PC-9 (cell line): ENCODE data around the gene TMEM200C. TPM values are rescaled to one million over a fixed set of nuclear protein-coding genes. Genes with fewer than 3 reads are reported as not detected.

Experiments
- BruUV-seq: library from RNA; stranded (reverse); fragments of 400-500 nt; replicated peaks from 2 replicates; lab custom pipeline; 2021; lab: Mats Ljungman, UMichigan
- CTCF ChIA-PET: fragments of 300-600 bp; sonication (Branson Sonifier 250); formaldehyde crosslinking; loops from one replicate; lab custom pipeline; 2022; ENCODE audit warnings: antibody characterized with exemption; lab: Charles Lee
- POLR2A ChIA-PET: fragments of 300-600 bp; sonication (Branson Sonifier 250); formaldehyde crosslinking; loops from one replicate; lab custom pipeline; 2022; ENCODE audit warnings: antibody characterized with exemption; ENCODE audit not compliant: unreplicated experiment; lab: Charles Lee
- DNase-seq, 2 experiments: peaks; one replicate each; pipeline versions ENCODE4 v3.0.0 to v3.0.0-alpha.2; 2015 to 2022; ENCODE audit warnings: mixed read lengths in 1 of 2
- H2AFZ ChIP-seq: fragments of 200-600 bp; sonication (generic); 2 replicates; pipeline ENCODE4 v1.8.1; 2017; ENCODE audit warnings: antibody characterized with exemption
- H3F3A ChIP-seq: fragments of 200-600 bp; sonication (generic); 2 replicates; pipeline ENCODE4 v1.8.1; 2017; ENCODE audit warnings: antibody characterized with exemption, mild to moderate bottlenecking, low read depth; ENCODE audit not compliant: insufficient read depth
- H3K27ac ChIP-seq: fragments of 200-600 bp; sonication (generic); 2 replicates; pipeline ENCODE4 v1.6.1; 2016; ENCODE audit warnings: mixed run types
- H3K27me3 ChIP-seq: fragments of 200-600 bp; sonication (generic); 2 replicates; pipeline ENCODE4 v1.6.1; 2016; ENCODE audit warnings: low read depth, mixed run types; ENCODE audit not compliant: insufficient read depth
- H3K36me3 ChIP-seq: fragments of 200-600 bp; sonication (generic); 2 replicates; pipeline ENCODE4 v1.6.1; 2016; ENCODE audit warnings: low read depth, mixed run types
- H3K4me1 ChIP-seq: fragments of 200-600 bp; sonication (generic); replicated peaks from 2 replicates; pipeline ENCODE4 v1.6.1; 2016; ENCODE audit warnings: mixed run types; ENCODE audit not compliant: insufficient read depth
- H3K4me2 ChIP-seq: fragments of 200-600 bp; sonication (generic); 2 replicates; pipeline ENCODE4 v1.6.1; 2017; ENCODE audit warnings: mixed run types
- H3K4me3 ChIP-seq: fragments of 200-600 bp; sonication (generic); 2 replicates; pipeline ENCODE4 v1.6.1; 2016; ENCODE audit warnings: mixed run types
- H3K79me2 ChIP-seq: fragments of 200-600 bp; sonication (generic); 2 replicates; pipeline ENCODE4 v1.6.1; 2017; ENCODE audit warnings: low read depth, mixed run types
- H3K9me2 ChIP-seq: fragments of 200-600 bp; sonication (generic); 2 replicates; pipeline ENCODE4 v1.8.1; 2017; ENCODE audit warnings: mild to moderate bottlenecking; ENCODE audit not compliant: insufficient read depth
- H3K9me3 ChIP-seq: fragments of 200-600 bp; sonication (generic); 2 replicates; pipeline ENCODE4 v1.8.1; 2016; ENCODE audit warnings: low read depth; ENCODE audit not compliant: insufficient read depth
- H4K20me1 ChIP-seq: fragments of 200-600 bp; sonication (generic); 2 replicates; pipeline ENCODE4 v1.8.1; 2017; ENCODE audit not compliant: insufficient read depth
- CTCF ChIP-seq: fragments of 200-600 bp; sonication (generic); conservative IDR thresholded peaks from 2 replicates; pipeline ENCODE4 v1.6.1; 2017; ENCODE audit warnings: mixed run types, antibody characterized with exemption, mild to moderate bottlenecking, moderate library complexity
- EZH2 ChIP-seq: fragments of 200-600 bp; sonication (generic); IDR thresholded peaks from 2 replicates; pipeline ENCODE4 v1.8.0; 2017; ENCODE audit warnings: antibody characterized with exemption, low read depth
- intact Hi-C: fragments of 100-400 bp; cut with micrococcal nuclease; formaldehyde crosslinking; loops from one replicate; pipeline ENCODE4 v1.10.0; 2022; ENCODE audit not compliant: unreplicated experiment
- microRNA-seq: library from miRNA; unstranded; fragments of <30 nt; microRNA quantifications from one replicate; pipeline ENCODE4 v1.2.0, GENCODE V29; 2021; ENCODE audit warnings: borderline number of aligned reads, borderline replicate concordance
- total RNA-seq: library from RNA; stranded (reverse); gene quantifications from 2 replicates; pipeline ENCODE4 v1.2.3, GENCODE V29; 2021

TMEM200C gene
- total RNA-seq, 1 experiment from 2014 or later, result not detected

- H2AFZ ChIP-seq, result no peak overlapping the region
- no peaks in the 10 kb centered on the region for H4K20me1 ChIP-seq
- H3K27ac ChIP-seq, result no peak overlapping the region
- no peaks in the 10 kb centered on the region for H3F3A ChIP-seq
- no peaks in the 10 kb centered on the region for H3K4me1 ChIP-seq
- no TSS peak for BruUV-seq
- H3K36me3 ChIP-seq, result no peaks in the 10 kb centered on the region
- H3K4me3 ChIP-seq, result no peak overlapping the region
- intact Hi-C loops, result no loop called here
- TF ChIP-seq EZH2, result no peak
- H3K27me3 ChIP-seq, result peaks cover 23% of the 10 kb centered on the region
- no peaks in the 10 kb centered on the region for H3K9me3 ChIP-seq
- ChIA-PET CTCF (no interaction called here), POLR2A (no interaction called here)
- H3K79me2 ChIP-seq, result no peaks in the 10 kb centered on the region
- no peaks in the 10 kb centered on the region for H3K9me2 ChIP-seq
- H3K4me2 ChIP-seq, result no peak overlapping the region
- no peak for DNase-seq
Observed at GRCh38 chr18:5840025-5840424, 55.3 kb downstream of the TMEM200C start.

- no TSS peak for BruUV-seq
- no peak overlapping the region for H3K4me2 ChIP-seq
- no peak overlapping the region for H2AFZ ChIP-seq
- H3K9me3 ChIP-seq, result no peaks in the 10 kb centered on the region
- no peak overlapping the region for H3K4me3 ChIP-seq
- no peak for TF ChIP-seq CTCF
- H3F3A ChIP-seq, result no peaks in the 10 kb centered on the region
- H3K4me1 ChIP-seq, result no peaks in the 10 kb centered on the region
- H4K20me1 ChIP-seq, result no peaks in the 10 kb centered on the region
- intact Hi-C loops, result no loop called here
- H3K36me3 ChIP-seq, result no peaks in the 10 kb centered on the region
- POLR2A ChIA-PET, result no interaction called here
- CTCF ChIA-PET, result no interaction called here
- H3K27ac ChIP-seq, result no peak overlapping the region
- DNase-seq, result no peak
- no peaks in the 10 kb centered on the region for H3K9me2 ChIP-seq
- H3K79me2 ChIP-seq, result no peaks in the 10 kb centered on the region
- H3K27me3 ChIP-seq, result peaks cover 23% of the 10 kb centered on the region
Observed at GRCh38 chr18:5839102-5839501, 56.2 kb downstream of the TMEM200C start.

Small RNA genes lying within 50 kb of the gene (microRNA-seq; reads per million reads assigned to microRNA genes)
- gene MIR3976, result not detected
